Prostate gland (tissue), 2 donors: ENCODE measurements around the gene BARHL2. TPM values are rescaled to one million over a fixed set of nuclear protein-coding genes. Genes with fewer than 3 reads are reported as not detected.

Source experiments
- DNase-seq: peaks from one replicate; pipeline ENCODE4 v3.0.0-alpha.2; 2019; ENCODE audit warnings: low spot score
- H3K27ac ChIP-seq, 2 donors: fragments of 200-600 bp; sonication (generic); 2 replicates each; pipeline ENCODE4 v1.5.1; 2017 to 2019
- H3K27me3 ChIP-seq: fragments of 200-600 bp; sonication (generic); replicated peaks from 2 replicates; pipeline ENCODE4 v1.5.1; 2019; ENCODE audit not compliant: insufficient read depth
- H3K36me3 ChIP-seq, 2 donors: fragments of 200-600 bp; sonication (generic); 1 replicate in 1 of 2; 2 replicates in 1 of 2; pipeline versions ENCODE4 v1.5.1 to v1.8.1; 2017 to 2019
- H3K4me1 ChIP-seq: fragments of 200-600 bp; sonication (generic); replicated peaks from 2 replicates; pipeline ENCODE4 v1.5.1; 2019
- H3K4me3 ChIP-seq, 2 donors: fragments of 200-600 bp; sonication (generic); 2 replicates each; pipeline ENCODE4 v1.5.1; 2017 to 2019
- H3K9me3 ChIP-seq: fragments of 200-600 bp; sonication (generic); 2 replicates; pipeline ENCODE4 v1.5.1; 2017
- CTCF ChIP-seq, 4 experiments: fragments of 200-600 bp in 2 of 4; fragments of 450-650 bp in 2 of 4; sonication (generic) in 2 of 4; IDR thresholded peaks; 1 replicate in 3 of 4; 2 replicates in 1 of 4; pipeline ENCODE4 v1.5.1; 2016 to 2019; ENCODE audit warnings: antibody characterized with exemption in 4 of 4, mild to moderate bottlenecking in 2 of 4, moderate library complexity in 2 of 4
- POLR2A ChIP-seq: fragments of 450-650 bp; IDR thresholded peaks from one replicate; pipeline ENCODE4 v1.6.1; 2016; ENCODE audit warnings: antibody characterized with exemption, mild to moderate bottlenecking
- POLR2AphosphoS5 ChIP-seq: sonication (generic); formaldehyde crosslinking; IDR thresholded peaks from one replicate; pipeline ENCODE4 v1.6.1; 2017; ENCODE audit warnings: antibody characterized with exemption
- WGBS: methylation state at CpG from one replicate; pipeline ENCODE4 v1.1.5; 2018; 5-methylcytosine and 5-hydroxymethylcytosine counted together
- intact Hi-C: fragments of 100-400 bp; cut with DNase I; formaldehyde crosslinking; loops from one replicate; pipeline ENCODE4 v1.14.2; 2022
- total RNA-seq, 2 donors: library from RNA; depleted of rRNA; stranded (reverse); fragments of >200 nt; gene quantifications; one replicate each; pipeline ENCODE4 v1.1.0, GENCODE V29; 2016

BARHL2 gene
- total RNA-seq, 2 donors from 2014 or later = 1.9 TPM; not detected in 1

DNA sequence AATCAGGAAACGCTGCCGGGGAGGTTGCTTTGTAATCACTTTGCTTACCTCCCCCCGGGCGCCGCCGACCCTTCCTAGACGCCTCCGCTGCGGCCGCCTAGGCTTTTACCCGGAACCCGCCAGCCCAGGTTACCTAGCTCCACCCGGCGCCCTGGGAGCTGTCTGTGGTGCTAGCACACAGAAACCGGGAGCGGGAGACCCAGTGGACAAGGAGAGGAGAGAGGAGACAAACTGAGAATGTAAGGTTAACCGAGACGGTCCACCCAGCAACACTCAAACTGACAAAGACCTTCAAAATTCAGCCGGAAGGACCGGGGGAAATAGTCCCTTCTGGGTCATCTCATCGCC, 9.8 kb downstream of the BARHL2 start:
- no peak overlapping the region for H3K27ac ChIP-seq
- no peaks in the 10 kb centered on the region for H3K36me3 ChIP-seq
- 1% methylated on average over 21 of the region's 21 CpGs for WGBS
- no peaks in the 10 kb centered on the region for H3K9me3 ChIP-seq
- peak overlapping the region in 1 of 2 donors; percentile 5 for H3K4me3 ChIP-seq
- intact Hi-C loops = no loop called here
- peaks cover 22% of the 10 kb centered on the region for H3K27me3 ChIP-seq
- no peak for DNase-seq
- TF ChIP-seq CTCF (IDR thresholded peaks at IDR 0.05) (no peak), POLR2A (no peak), POLR2AphosphoS5 (no peak)
- H3K4me1 ChIP-seq = no peaks in the 10 kb centered on the region

- H3K27ac ChIP-seq = no peak overlapping the region
- no peaks in the 10 kb centered on the region for H3K4me1 ChIP-seq
- no peak for DNase-seq
- H3K36me3 ChIP-seq = no peaks in the 10 kb centered on the region
- H3K9me3 ChIP-seq = no peaks in the 10 kb centered on the region
- peak overlapping the region in 1 of 2 donors; percentile 5 for H3K4me3 ChIP-seq
- intact Hi-C loops = no loop called here
- no peak for TF ChIP-seq CTCF (IDR thresholded peaks at IDR 0.05)
- TF ChIP-seq POLR2A = no peak
- TF ChIP-seq POLR2AphosphoS5 = no peak
- peaks cover 20% of the 10 kb centered on the region for H3K27me3 ChIP-seq
- WGBS = under 1% methylated on average over 59 of the region's 73 CpGs
These were observed 10.4 kb downstream of the BARHL2 start for GRCh38 chr1:90706437-90707362.

GRCh38 chr1:90705956-90706355, 11.1 kb downstream of the BARHL2 start:
- Histone ChIP-seq H3K27ac (no peak overlapping the region), H3K27me3 (peaks cover 22% of the 10 kb centered on the region), H3K4me1 (no peaks in the 10 kb centered on the region), H3K9me3 (no peaks in the 10 kb centered on the region), H3K36me3 (no peaks in the 10 kb centered on the region), H3K4me3 (no peak overlapping the region)
- WGBS = 7% methylated on average over 8 of the region's 8 CpGs
- intact Hi-C loops = no loop called here
- TF ChIP-seq CTCF (IDR thresholded peaks at IDR 0.05) (no peak), POLR2A (no peak), POLR2AphosphoS5 (no peak)
- DNase-seq = no peak

DNA sequence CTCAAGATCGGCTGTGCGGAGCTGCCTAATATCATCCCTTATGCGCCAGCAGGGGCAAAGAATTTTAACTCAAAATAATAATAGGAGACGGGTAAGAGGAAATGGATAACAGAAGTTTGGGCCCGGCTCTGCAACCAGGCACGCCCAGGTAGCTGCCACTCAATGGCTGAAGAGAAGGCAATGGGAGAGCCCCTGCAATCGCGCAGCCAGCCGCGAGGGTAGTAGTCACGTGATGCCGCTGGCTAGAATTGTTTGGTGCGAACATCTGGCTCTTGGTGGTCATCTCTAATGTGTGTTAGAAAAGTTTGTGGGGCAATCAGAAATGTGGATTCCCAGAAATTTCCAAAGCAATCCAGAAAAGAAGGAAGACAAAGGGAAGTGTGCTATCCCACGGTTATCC, 12.3 kb downstream of the BARHL2 start:
- TF ChIP-seq POLR2A (no peak), CTCF (IDR thresholded peaks at IDR 0.05) (no peak), POLR2AphosphoS5 (no peak)
- intact Hi-C loops = no loop called here
- Histone ChIP-seq H3K36me3 (no peaks in the 10 kb centered on the region), H3K9me3 (no peaks in the 10 kb centered on the region), H3K27ac (no peak overlapping the region), H3K27me3 (peaks cover 12% of the 10 kb centered on the region), H3K4me3 (no peak overlapping the region), H3K4me1 (no peaks in the 10 kb centered on the region)
- no peak for DNase-seq
- 10% methylated on average over 14 of the region's 14 CpGs for WGBS

DNA sequence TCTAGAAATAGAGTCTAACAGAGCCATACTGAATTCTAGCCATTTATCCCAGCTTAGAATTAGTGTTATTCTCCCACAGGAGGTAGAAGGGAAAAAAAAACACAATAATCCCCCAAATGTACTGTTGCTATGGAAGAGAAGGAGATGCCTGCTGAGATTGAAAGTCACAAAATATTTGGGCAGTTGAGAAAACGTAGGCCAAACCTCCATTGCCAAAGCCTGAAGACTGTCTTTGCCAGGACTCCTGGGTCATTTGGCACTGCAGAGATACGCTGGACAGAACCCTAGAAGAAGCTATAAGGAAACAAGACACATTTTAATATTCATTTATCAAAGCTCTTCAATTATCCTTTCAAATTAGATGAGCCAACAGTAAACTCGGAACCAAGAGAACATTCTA, 22.3 kb downstream of the BARHL2 start:
- no peak for DNase-seq
- H3K27me3 ChIP-seq = no peaks in the 10 kb centered on the region
- H3K9me3 ChIP-seq = no peaks in the 10 kb centered on the region
- no peak overlapping the region for H3K27ac ChIP-seq
- H3K4me3 ChIP-seq = no peak overlapping the region
- no peaks in the 10 kb centered on the region for H3K36me3 ChIP-seq
- intact Hi-C loops = no loop called here
- H3K4me1 ChIP-seq = no peaks in the 10 kb centered on the region
- no peak for TF ChIP-seq POLR2A
- TF ChIP-seq POLR2AphosphoS5 = no peak
- 74% methylated on average over 3 of the region's 3 CpGs for WGBS
